HT-29 (cell line): ENCODE results near the gene FAM120B. TPM values are rescaled to one million over a fixed set of nuclear protein-coding genes. Genes with fewer than 3 reads are reported as not detected.

ENCODE experiments used
- DNase-seq: peaks from one replicate; pipeline ENCODE4 v3.0.0-alpha.2; 2015; ENCODE audit warnings: low spot score
- total RNA-seq: library from RNA; depleted of rRNA; stranded (reverse); fragments of >200 nt; shearing (Covaris generic); gene quantifications from 2 replicates; pipeline ENCODE4 v1.2.3, GENCODE V29; 2014

Gene FAM120B
- total RNA-seq, 1 experiment from 2014 or later, result 6.9 TPM

- DNase-seq, result no peak
These were observed 49.1 kb downstream of the FAM120B start for GRCh38 chr6:170355661-170356060.

- DNase-seq, result no peak
These were observed 51.3 kb downstream of the FAM120B start for GRCh38 chr6:170357812-170358211.

GRCh38 chr6:170358496-170358895, 51.9 kb downstream of the FAM120B start:
- no peak for DNase-seq

GRCh38 chr6:170360476-170360875, 53.9 kb downstream of the FAM120B start:
- no peak for DNase-seq

- no peak for DNase-seq
These were observed 54.8 kb downstream of the FAM120B start for GRCh38 chr6:170361335-170361734.

GRCh38 chr6:170362121-170362520, 55.6 kb downstream of the FAM120B start:
- DNase-seq, result no peak

- no peak for DNase-seq
These were observed 56.7 kb downstream of the FAM120B start for GRCh38 chr6:170363255-170363654.

GRCh38 chr6:170365121-170365520, 58.6 kb downstream of the FAM120B start:
- DNase-seq, result no peak

- DNase-seq, result no peak
These were observed 59.0 kb downstream of the FAM120B start for GRCh38 chr6:170365593-170365992.

- DNase-seq, result no peak
These were observed 59.8 kb downstream of the FAM120B start for GRCh38 chr6:170366248-170366960.

GRCh38 chr6:170367241-170367640, 60.7 kb downstream of the FAM120B start:
- no peak for DNase-seq

GRCh38 chr6:170368544-170368943, 62.0 kb downstream of the FAM120B start:
- no peak for DNase-seq

GRCh38 chr6:170369403-170369802, 62.8 kb downstream of the FAM120B start:
- no peak for DNase-seq

GRCh38 chr6:170370416-170370815, 63.9 kb downstream of the FAM120B start:
- no peak for DNase-seq

GRCh38 chr6:170371080-170371479, 64.5 kb downstream of the FAM120B start:
- DNase-seq, result no peak

GRCh38 chr6:170371588-170371987, 65.0 kb downstream of the FAM120B start:
- no peak for DNase-seq

GRCh38 chr6:170372380-170373325, 66.1 kb downstream of the FAM120B start:
- no peak for DNase-seq

- DNase-seq, result peak; percentile 13
These were observed 68.2 kb downstream of the FAM120B start for GRCh38 chr6:170374571-170375444.

GRCh38 chr6:170375661-170376060, 69.1 kb downstream of the FAM120B start:
- peak; percentile 43 for DNase-seq

GRCh38 chr6:170376386-170377043, 70.0 kb downstream of the FAM120B start:
- DNase-seq, result no peak

GRCh38 chr6:170378502-170378901, 71.9 kb downstream of the FAM120B start:
- no peak for DNase-seq
